ENCODE results near the gene AVEN.

The AVEN gene

DNA sequence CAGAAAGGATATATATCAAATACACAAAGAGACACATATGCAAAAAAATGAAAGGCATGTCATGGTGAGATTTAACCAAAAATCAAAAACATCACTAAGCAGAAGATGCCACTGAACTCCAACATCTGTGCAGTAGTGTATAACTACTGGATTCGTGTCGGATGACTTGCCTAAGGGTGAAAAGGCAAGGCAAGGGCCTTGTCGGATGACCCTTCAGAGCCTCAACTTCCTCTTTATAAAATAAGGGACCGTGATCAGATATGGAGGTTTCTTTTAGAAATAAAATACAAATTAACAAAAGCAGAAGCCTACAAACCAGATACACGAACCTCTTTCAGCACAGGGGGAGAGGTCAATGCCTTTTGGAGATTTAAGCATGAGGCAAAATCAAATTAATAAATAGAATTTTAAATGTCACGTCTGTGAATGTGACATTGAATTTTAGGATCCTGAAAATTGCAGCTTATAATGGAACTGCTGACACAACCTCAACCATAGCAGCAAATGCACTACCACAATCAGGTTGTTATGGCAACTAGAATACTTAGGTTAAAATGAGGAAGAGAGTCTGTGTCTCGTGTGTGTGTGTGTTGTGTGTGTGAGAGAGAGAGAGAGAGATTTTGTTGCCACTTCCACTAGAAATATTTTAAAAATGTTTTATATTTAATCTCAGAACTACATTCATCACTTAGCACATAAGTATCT, 79.0 kb downstream of the AVEN start:
- no peak overlapping the region for H3K9ac ChIP-seq

DNA sequence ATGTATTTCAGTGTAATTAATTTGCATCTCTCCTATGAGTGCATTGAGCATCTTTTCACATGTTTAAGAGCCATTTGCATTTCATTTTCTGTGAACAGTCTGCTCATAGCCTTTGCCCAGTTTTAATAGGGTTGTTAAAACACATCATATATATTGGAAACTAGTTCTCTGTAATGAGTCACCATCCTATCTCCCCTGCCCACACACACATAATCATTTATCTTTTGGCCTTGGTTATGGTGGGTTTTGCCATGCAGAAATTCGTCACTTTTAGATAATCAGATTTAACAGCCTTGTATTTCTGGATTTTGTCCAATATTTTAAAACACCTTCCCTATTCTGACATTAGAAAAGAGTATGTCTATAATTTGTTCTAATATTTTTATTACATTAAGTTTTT, 82.6 kb downstream of the AVEN start:
- TF ChIP-seq, protein P1, sequence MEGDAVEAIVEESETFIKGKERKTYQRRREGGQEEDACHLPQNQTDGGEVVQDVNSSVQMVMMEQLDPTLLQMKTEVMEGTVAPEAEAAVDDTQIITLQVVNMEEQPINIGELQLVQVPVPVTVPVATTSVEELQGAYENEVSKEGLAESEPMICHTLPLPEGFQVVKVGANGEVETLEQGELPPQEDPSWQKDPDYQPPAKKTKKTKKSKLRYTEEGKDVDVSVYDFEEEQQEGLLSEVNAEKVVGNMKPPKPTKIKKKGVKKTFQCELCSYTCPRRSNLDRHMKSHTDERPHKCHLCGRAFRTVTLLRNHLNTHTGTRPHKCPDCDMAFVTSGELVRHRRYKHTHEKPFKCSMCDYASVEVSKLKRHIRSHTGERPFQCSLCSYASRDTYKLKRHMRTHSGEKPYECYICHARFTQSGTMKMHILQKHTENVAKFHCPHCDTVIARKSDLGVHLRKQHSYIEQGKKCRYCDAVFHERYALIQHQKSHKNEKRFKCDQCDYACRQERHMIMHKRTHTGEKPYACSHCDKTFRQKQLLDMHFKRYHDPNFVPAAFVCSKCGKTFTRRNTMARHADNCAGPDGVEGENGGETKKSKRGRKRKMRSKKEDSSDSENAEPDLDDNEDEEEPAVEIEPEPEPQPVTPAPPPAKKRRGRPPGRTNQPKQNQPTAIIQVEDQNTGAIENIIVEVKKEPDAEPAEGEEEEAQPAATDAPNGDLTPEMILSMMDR (IDR thresholded peaks at IDR 0.05) = no peak
- no peaks in the 10 kb centered on the region for H3K9me3 ChIP-seq (ENCODE audit: control insufficient read depth, low read length)
- H2AFZ ChIP-seq = no peak overlapping the region
- no peak overlapping the region for H3K4me3 ChIP-seq (ENCODE audit: low read depth, low read length)
- no peak overlapping the region for H3K27ac ChIP-seq
- H3K4me1 ChIP-seq = no peaks in the 10 kb centered on the region
- H3K4me2 ChIP-seq (ENCODE audit: low read length) = no peak overlapping the region
- H3K79me2 ChIP-seq = no peaks in the 10 kb centered on the region
- no peak overlapping the region for H3K9ac ChIP-seq
- H3K36me3 ChIP-seq (ENCODE audit: control insufficient read depth, insufficient read depth, low read length) = no peaks in the 10 kb centered on the region
- no peaks in the 10 kb centered on the region for H3K27me3 ChIP-seq (ENCODE audit: control insufficient read depth, insufficient read depth, low read length)

More for the DNA sequence above, 79.0 kb downstream of the AVEN start:
- Histone ChIP-seq H3K9me3 (ENCODE audit: control insufficient read depth, low read length) (no peaks in the 10 kb centered on the region), H3K36me3 (ENCODE audit: control insufficient read depth, insufficient read depth, low read length) (no peaks in the 10 kb centered on the region), H3K27me3 (ENCODE audit: control insufficient read depth, insufficient read depth, low read length) (no peaks in the 10 kb centered on the region), H3K79me2 (peaks cover 6% of the 10 kb centered on the region), H3K4me1 (no peaks in the 10 kb centered on the region), H3K27ac (no peak overlapping the region), H2AFZ (no peak overlapping the region), H3K4me2 (ENCODE audit: low read length) (no peak overlapping the region), H3K4me3 (ENCODE audit: low read depth, low read length) (no peak overlapping the region)
- TF ChIP-seq, protein P1 (IDR thresholded peaks at IDR 0.05) = no peak

GRCh38 chr15:33955945-33956344, 83.1 kb downstream of the AVEN start:
- H3K27me3 ChIP-seq (ENCODE audit: control insufficient read depth, insufficient read depth, low read length) = no peaks in the 10 kb centered on the region
- TF ChIP-seq, protein P1 (IDR thresholded peaks at IDR 0.05) = no peak
- H2AFZ ChIP-seq = no peak overlapping the region
- no peaks in the 10 kb centered on the region for H3K4me1 ChIP-seq
- no peaks in the 10 kb centered on the region for H3K79me2 ChIP-seq
- no peak overlapping the region for H3K9ac ChIP-seq
- H3K9me3 ChIP-seq (ENCODE audit: control insufficient read depth, low read length) = no peaks in the 10 kb centered on the region
- no peak overlapping the region for H3K4me2 ChIP-seq (ENCODE audit: low read length)
- H3K36me3 ChIP-seq (ENCODE audit: control insufficient read depth, insufficient read depth, low read length) = no peaks in the 10 kb centered on the region
- H3K4me3 ChIP-seq (ENCODE audit: low read depth, low read length) = no peak overlapping the region
- H3K27ac ChIP-seq = no peak overlapping the region

GRCh38 chr15:33946152-33946551, 92.9 kb downstream of the AVEN start:
- H3K27ac ChIP-seq = no peak overlapping the region
- TF ChIP-seq, protein P1 (IDR thresholded peaks at IDR 0.05) = no peak
- H3K4me2 ChIP-seq (ENCODE audit: low read length) = no peak overlapping the region
- H3K9ac ChIP-seq = no peak overlapping the region
- H3K79me2 ChIP-seq = no peaks in the 10 kb centered on the region
- no peak overlapping the region for H2AFZ ChIP-seq
- no peak overlapping the region for H3K4me3 ChIP-seq (ENCODE audit: low read depth, low read length)
- H3K27me3 ChIP-seq (ENCODE audit: control insufficient read depth, insufficient read depth, low read length) = no peaks in the 10 kb centered on the region
- H3K9me3 ChIP-seq (ENCODE audit: control insufficient read depth, low read length) = no peaks in the 10 kb centered on the region
- H3K4me1 ChIP-seq = no peaks in the 10 kb centered on the region
- H3K36me3 ChIP-seq (ENCODE audit: control insufficient read depth, insufficient read depth, low read length) = no peaks in the 10 kb centered on the region

Data from parathyroid adenoma (tissue), 2 donors.